Keratinocyte (primary cell): Measurements from ENCODE around the gene RCBTB2. TPM values are rescaled to one million over a fixed set of nuclear protein-coding genes. Genes with fewer than 3 reads are reported as not detected.

Experiments
- DNase-seq: peaks from one replicate; pipeline ENCODE4 v3.0.0-alpha.2; 2011; ENCODE audit warnings: low read depth, missing footprints, low spot score
- FAIRE-seq: peaks from 2 replicates; lab custom pipeline; 2011; peaks lifted over from hg19 to GRCh38; lab: Jason Lieb, UNC
- H2AFZ ChIP-seq: 2 replicates; pipeline ENCODE4 v1.6.0; 2012; ENCODE audit warnings: low read length, control low read depth, inconsistent platforms; ENCODE audit not compliant: control insufficient read depth
- H3K27ac ChIP-seq: 2 replicates; pipeline ENCODE4 v1.5.1; 2011; ENCODE audit warnings: low read length; ENCODE audit not compliant: control insufficient read depth, insufficient read depth
- H3K27me3 ChIP-seq: 3 replicates; pipeline ENCODE4 v1.6.0; 2011; ENCODE audit warnings: low read length; ENCODE audit not compliant: control insufficient read depth, insufficient read depth; ENCODE audit errors: extremely low read depth
- H3K36me3 ChIP-seq, 2 experiments: 2 replicates in 1 of 2; 3 replicates in 1 of 2; pipeline ENCODE4 v1.5.1; 2011; ENCODE audit warnings: low read length in 2 of 2, mild to moderate bottlenecking in 1 of 2; ENCODE audit not compliant: control insufficient read depth in 2 of 2, insufficient read depth in 2 of 2; ENCODE audit errors: extremely low read depth in 1 of 2
- H3K4me1 ChIP-seq: 3 replicates; pipeline ENCODE4 v1.5.1; 2011; ENCODE audit warnings: low read length; ENCODE audit not compliant: control insufficient read depth, insufficient read depth; ENCODE audit errors: extremely low read depth
- H3K4me2 ChIP-seq: 3 replicates; pipeline ENCODE4 v1.6.0; 2011; ENCODE audit warnings: low read depth, low read length; ENCODE audit not compliant: control insufficient read depth, insufficient read depth; ENCODE audit errors: extremely low read depth
- H3K4me3 ChIP-seq, 3 experiments: fragments of 200-600 bp in 1 of 3; sonication (generic) in 1 of 3; 2 replicates in 2 of 3; 3 replicates in 1 of 3; pipeline ENCODE4 v1.5.1; 2011 to 2016; ENCODE audit warnings: low read length in 3 of 3, mild to moderate bottlenecking in 3 of 3, control low read depth in 2 of 3, inconsistent platforms in 1 of 3, low read depth in 1 of 3, mixed read lengths in 1 of 3, mixed run types in 1 of 3, moderate library complexity in 1 of 3; ENCODE audit not compliant: control insufficient read depth in 2 of 3, insufficient read depth in 2 of 3; ENCODE audit errors: extremely low read depth in 1 of 3
- H3K79me2 ChIP-seq: 2 replicates; pipeline ENCODE4 v1.6.0; 2012; ENCODE audit warnings: low read length; ENCODE audit not compliant: control insufficient read depth, insufficient read depth
- H3K9ac ChIP-seq: 3 replicates; pipeline ENCODE4 v1.6.0; 2011; ENCODE audit warnings: low read length; ENCODE audit not compliant: control insufficient read depth, insufficient read depth; ENCODE audit errors: extremely low read depth
- H3K9me1 ChIP-seq: 3 replicates; pipeline ENCODE4 v1.6.0; 2011; ENCODE audit warnings: low read length; ENCODE audit not compliant: control insufficient read depth, insufficient read depth; ENCODE audit errors: extremely low read depth
- H3K9me3 ChIP-seq: 2 replicates; pipeline ENCODE4 v1.5.1; 2012; ENCODE audit warnings: low read depth, low read length; ENCODE audit not compliant: control insufficient read depth
- H4K20me1 ChIP-seq: 3 replicates; pipeline ENCODE4 v1.6.0; 2011; ENCODE audit warnings: low read length; ENCODE audit not compliant: control insufficient read depth, insufficient read depth; ENCODE audit errors: extremely low read depth
- EZH2 ChIP-seq: IDR thresholded peaks from one replicate; pipeline ENCODE4 v1.6.1; 2012; ENCODE audit warnings: inconsistent platforms, mild to moderate bottlenecking, low read length, moderate library complexity
- dilution Hi-C: fragments of 300-500 bp; cut with MboI; formaldehyde crosslinking; loops from one replicate; pipeline ENCODE4 v1.7.0; 2020; ENCODE audit warnings: low sequenced_read_pairs; ENCODE audit not compliant: extremely low pct_ligation_motif_present
- polyA plus RNA-seq, 5 experiments: library from polyadenylated mRNA; depleted of rRNA in 3 of 5; stranded (reverse) in 3 of 5; stranded (forward) in 1 of 5; unstranded in 1 of 5; fragments of >200 nt; gene quantifications; 1 replicate in 1 of 5; 2 replicates in 3 of 5; 3 replicates in 1 of 5; pipeline versions ENCODE4 v1.2.1 to v1.2.3, GENCODE V29; 2011 to 2012; ENCODE audit warnings: missing spikeins in 2 of 5, low read depth in 1 of 5, low replicate concordance in 1 of 5
- TF ChIP-seq, protein P1 (sequence below), 3 experiments: IDR thresholded peaks in 1 of 3; conservative IDR thresholded peaks in 1 of 3; optimal IDR thresholded peaks in 1 of 3; 2 replicates in 2 of 3; 3 replicates in 1 of 3; pipeline versions ENCODE3 to v1.5.1; 2011; ENCODE audit warnings: low read length in 3 of 3, mild to moderate bottlenecking in 3 of 3, moderate library complexity in 2 of 3, control low read depth in 1 of 3, inconsistent platforms in 1 of 3; ENCODE audit not compliant: insufficient read depth in 2 of 3; ENCODE audit errors: extremely low read depth in 1 of 3

RCBTB2 gene
- polyA plus RNA-seq, 1 donor (not counting 4 experiments of a cell fraction or from before 2014, with no cell fraction given), result 5.5 TPM

DNA sequence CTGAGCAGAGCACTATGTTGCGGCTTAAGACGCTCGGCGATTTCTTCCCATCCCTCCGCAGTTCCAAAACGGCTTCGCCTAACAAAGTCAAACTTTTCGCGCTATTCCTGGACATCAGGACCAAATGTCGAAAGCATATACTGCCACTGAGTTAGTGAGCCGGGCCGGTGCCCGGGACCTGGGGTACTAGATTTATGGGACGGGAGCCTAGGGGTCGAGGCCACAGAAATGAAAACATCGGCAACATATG, 699 bp downstream of the RCBTB2 start:
- peaks cover 10% of the 10 kb centered on the region for H3K4me1 ChIP-seq
- H3K4me2 ChIP-seq, result peak overlapping the region; percentile 96
- peak overlapping the region; percentile 67 to 81 (median 71) for H3K4me3 ChIP-seq
- dilution Hi-C loops, result no loop called here
- no peaks in the 10 kb centered on the region for H4K20me1 ChIP-seq
- H3K9ac ChIP-seq, result peak overlapping the region; percentile 88
- H3K9me1 ChIP-seq, result no peaks in the 10 kb centered on the region
- no peaks in the 10 kb centered on the region for H3K79me2 ChIP-seq
- FAIRE-seq (no peak), DNase-seq (no peak)
- H3K27me3 ChIP-seq, result no peaks in the 10 kb centered on the region
- no peaks in the 10 kb centered on the region for H3K9me3 ChIP-seq
- TF ChIP-seq EZH2, result no peak
- TF ChIP-seq, protein P1, sequence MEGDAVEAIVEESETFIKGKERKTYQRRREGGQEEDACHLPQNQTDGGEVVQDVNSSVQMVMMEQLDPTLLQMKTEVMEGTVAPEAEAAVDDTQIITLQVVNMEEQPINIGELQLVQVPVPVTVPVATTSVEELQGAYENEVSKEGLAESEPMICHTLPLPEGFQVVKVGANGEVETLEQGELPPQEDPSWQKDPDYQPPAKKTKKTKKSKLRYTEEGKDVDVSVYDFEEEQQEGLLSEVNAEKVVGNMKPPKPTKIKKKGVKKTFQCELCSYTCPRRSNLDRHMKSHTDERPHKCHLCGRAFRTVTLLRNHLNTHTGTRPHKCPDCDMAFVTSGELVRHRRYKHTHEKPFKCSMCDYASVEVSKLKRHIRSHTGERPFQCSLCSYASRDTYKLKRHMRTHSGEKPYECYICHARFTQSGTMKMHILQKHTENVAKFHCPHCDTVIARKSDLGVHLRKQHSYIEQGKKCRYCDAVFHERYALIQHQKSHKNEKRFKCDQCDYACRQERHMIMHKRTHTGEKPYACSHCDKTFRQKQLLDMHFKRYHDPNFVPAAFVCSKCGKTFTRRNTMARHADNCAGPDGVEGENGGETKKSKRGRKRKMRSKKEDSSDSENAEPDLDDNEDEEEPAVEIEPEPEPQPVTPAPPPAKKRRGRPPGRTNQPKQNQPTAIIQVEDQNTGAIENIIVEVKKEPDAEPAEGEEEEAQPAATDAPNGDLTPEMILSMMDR (optimal IDR thresholded peaks at IDR 0.05 in 1 of 3, IDR thresholded peaks at IDR 0.05 in 1 of 3, conservative IDR thresholded peaks at IDR 0.05 in 1 of 3; ENCODE audit: extremely low read depth in 1 of 3, insufficient read depth in 2 of 3, low read length in 3 of 3), result no peak
- H2AFZ ChIP-seq, result peak overlapping the region; percentile 80
- peak overlapping the region; percentile 91 for H3K27ac ChIP-seq
- H3K36me3 ChIP-seq, result no peaks in the 10 kb centered on the region

- TF ChIP-seq, protein P1 (optimal IDR thresholded peaks at IDR 0.05 in 1 of 3, IDR thresholded peaks at IDR 0.05 in 1 of 3, conservative IDR thresholded peaks at IDR 0.05 in 1 of 3; ENCODE audit: extremely low read depth in 1 of 3, insufficient read depth in 2 of 3, low read length in 3 of 3), result no peak
- no peak for TF ChIP-seq EZH2
- H3K36me3 ChIP-seq, result no peaks in the 10 kb centered on the region
- H3K27me3 ChIP-seq, result no peaks in the 10 kb centered on the region
- H3K4me2 ChIP-seq, result peak overlapping the region; percentile 96
- peak overlapping the region; percentile 91 for H3K27ac ChIP-seq
- dilution Hi-C loops, result no loop called here
- no peaks in the 10 kb centered on the region for H4K20me1 ChIP-seq
- peak overlapping the region; percentile 80 for H2AFZ ChIP-seq
- H3K9ac ChIP-seq, result peak overlapping the region; percentile 88
- FAIRE-seq (peak; percentile 67), DNase-seq (no peak)
- H3K79me2 ChIP-seq, result no peaks in the 10 kb centered on the region
- peak overlapping the region; percentile 67 to 81 (median 71) for H3K4me3 ChIP-seq
- no peaks in the 10 kb centered on the region for H3K9me1 ChIP-seq
- H3K4me1 ChIP-seq, result peaks cover 10% of the 10 kb centered on the region
- H3K9me3 ChIP-seq, result no peaks in the 10 kb centered on the region
These were observed 1.2 kb downstream of the RCBTB2 start for GRCh38 chr13:48531416-48532255.
